ENCODE measurements around the gene TMCO2. TPM values are rescaled to one million over a fixed set of nuclear protein-coding genes. Genes with fewer than 3 reads are reported as not detected.

The TMCO2 gene
- total and polyA plus RNA-seq, 10 of the 15 experiments (the other 5 are each of a cell fraction or from before 2014, with no cell fraction given): not detected

GRCh38 chr1:40251456-40251855, 3.7 kb downstream of the TMCO2 start:
- RAD21 ChIA-PET (ENCODE audit: unreplicated experiment): no interaction called here
- intact Hi-C loops (cut with micrococcal nuclease; ENCODE audit: unreplicated experiment) (loop anchor here (10.0 kb wide), 1 partner anchor 153 kb away; no protein-coding TSS in a partner anchor), in situ Hi-C loops (cut with MboI) (no loop called here)
- ATAC-seq (no peak), DNase-seq (ENCODE audit: low read depth, low spot score) (no peak), FAIRE-seq (no peak)
- H4K20me1 ChIP-seq (ENCODE audit: control insufficient read depth, insufficient read depth): no peaks in the 10 kb centered on the region
- no peaks in the 10 kb centered on the region for H3K36me3 ChIP-seq (ENCODE audit: control insufficient read depth in 2 of 2, insufficient read depth in 2 of 2, low read length in 1 of 2)
- BruUV-seq (replicated peaks): no TSS peak
- no peak overlapping the region for H3K27ac ChIP-seq (ENCODE audit: control insufficient read depth, insufficient read depth)
- SMC1A ChIA-PET (ENCODE audit: uncharacterized antibody, unreplicated experiment): interaction anchor here (1.1 kb wide), 1 partner anchor 153 kb away, joined by 3 read pairs; no protein-coding TSS in a partner anchor
- H3K9ac ChIP-seq (ENCODE audit: control insufficient read depth, insufficient read depth, low read length): no peak overlapping the region
- POLR2A ChIA-PET: no interaction called here
- H3K4me1 ChIP-seq (ENCODE audit: control insufficient read depth, insufficient read depth, low read length): peaks cover 6% of the 10 kb centered on the region; the same call in 1 of the 2 replicates
- H2AFZ ChIP-seq (ENCODE audit: control insufficient read depth, low read depth, low read length): no peak overlapping the region
- 99% methylated on average over 4 of the region's 4 CpGs for WGBS (ENCODE audit: insufficient coverage, insufficient replicate concordance, low lambda C conversion rate, missing lambda C conversion rate)
- H3K4me3 ChIP-seq: no peak overlapping the region
- H3K9me3 ChIP-seq (replicated peaks; ENCODE audit: control insufficient read depth, insufficient read depth, low read length): no peaks in the 10 kb centered on the region
- H3K79me2 ChIP-seq (ENCODE audit: control insufficient read depth, insufficient read depth, low read length): peaks cover 7% of the 10 kb centered on the region
- H3K4me2 ChIP-seq (ENCODE audit: control insufficient read depth, insufficient read depth): no peak overlapping the region
- CTCF ChIA-PET: interaction anchor here (0.6 kb wide), 1 partner anchor 99 kb away, joined by 3 read pairs; no protein-coding TSS in a partner anchor
- H3K27me3 ChIP-seq (replicated peaks in 1 of 2; ENCODE audit: control insufficient read depth in 2 of 2, insufficient read depth in 2 of 2, low read length in 1 of 2): no peaks in the 10 kb centered on the region
- TF ChIP-seq EGR1 (IDR thresholded peaks at IDR 0.05; ENCODE audit: borderline replicate concordance in 1 of 2, low read depth in 2 of 2, low read length in 2 of 2) (no peak), SP1 (IDR thresholded peaks at IDR 0.05; ENCODE audit: low read depth, low read length) (no peak), HDGF (IDR thresholded peaks at IDR 0.05) (no peak), ELK1 (IDR thresholded peaks at IDR 0.05; ENCODE audit: low read depth, low read length) (no peak), IKZF2 (IDR thresholded peaks at IDR 0.05) (no peak)

- no peak overlapping the region for H2AFZ ChIP-seq (ENCODE audit: control insufficient read depth, low read depth, low read length)
- H3K4me3 ChIP-seq: no peak overlapping the region
- H3K9ac ChIP-seq (ENCODE audit: control insufficient read depth, insufficient read depth, low read length): no peak overlapping the region
- SMC1A ChIA-PET (ENCODE audit: uncharacterized antibody, unreplicated experiment): no interaction called here
- no peaks in the 10 kb centered on the region for H3K27me3 ChIP-seq (replicated peaks in 1 of 2; ENCODE audit: control insufficient read depth in 2 of 2, insufficient read depth in 2 of 2, low read length in 1 of 2)
- DNase-seq (ENCODE audit: low read depth, low spot score) (no peak), ATAC-seq (no peak), FAIRE-seq (no peak)
- CTCF ChIA-PET: no interaction called here
- peaks cover 8% of the 10 kb centered on the region; the same call in 1 of the 2 replicates for H3K4me1 ChIP-seq (ENCODE audit: control insufficient read depth, insufficient read depth, low read length)
- WGBS (ENCODE audit: insufficient coverage, insufficient replicate concordance, low lambda C conversion rate, missing lambda C conversion rate): 97% methylated on average over 2 of the region's 2 CpGs
- H3K4me2 ChIP-seq (ENCODE audit: control insufficient read depth, insufficient read depth): no peak overlapping the region
- RAD21 ChIA-PET (ENCODE audit: unreplicated experiment): no interaction called here
- no peaks in the 10 kb centered on the region for H4K20me1 ChIP-seq (ENCODE audit: control insufficient read depth, insufficient read depth)
- no peak overlapping the region for H3K27ac ChIP-seq (ENCODE audit: control insufficient read depth, insufficient read depth)
- peaks cover 18% of the 10 kb centered on the region for H3K79me2 ChIP-seq (ENCODE audit: control insufficient read depth, insufficient read depth, low read length)
- H3K36me3 ChIP-seq (ENCODE audit: control insufficient read depth in 2 of 2, insufficient read depth in 2 of 2, low read length in 1 of 2): no peaks in the 10 kb centered on the region
- in situ Hi-C loops (cut with MboI) (no loop called here), intact Hi-C loops (cut with micrococcal nuclease; ENCODE audit: unreplicated experiment) (loop anchor here (10.0 kb wide), 1 partner anchor 152 kb away; no protein-coding TSS in a partner anchor)
- POLR2A ChIA-PET: interaction anchor here (0.7 kb wide), 1 partner anchor 228 kb away, joined by 8 read pairs; no protein-coding TSS in a partner anchor
- BruUV-seq (replicated peaks): no TSS peak
- H3K9me3 ChIP-seq (replicated peaks; ENCODE audit: control insufficient read depth, insufficient read depth, low read length): no peaks in the 10 kb centered on the region
- no peak for TF ChIP-seq CUX1 (IDR thresholded peaks at IDR 0.05; ENCODE audit: insufficient replicate concordance, low read depth, low read length)
- no peak for TF ChIP-seq EP300 (IDR thresholded peaks at IDR 0.05; ENCODE audit: borderline replicate concordance in 1 of 2, control insufficient read depth in 1 of 2, low read depth in 2 of 2, low read length in 2 of 2)
- no peak for TF ChIP-seq PML (IDR thresholded peaks at IDR 0.05; ENCODE audit: low read length)
These were observed 4.9 kb downstream of the TMCO2 start for GRCh38 chr1:40252601-40253000.
